WTC11 (cell line): ENCODE results near the gene TRMT11. TPM values are rescaled to one million over a fixed set of nuclear protein-coding genes. Genes with fewer than 3 reads are reported as not detected.

Source experiments
- ATAC-seq: fragments of 200-7000 bp; cut with Tn5 transposase; 2 replicates; pipeline ENCODE4 v1.10.0; 2021; ENCODE audit warnings: mild to moderate bottlenecking, moderate library complexity
- CTCF ChIA-PET: fragments of 300-600 bp; sonication (Branson Sonifier 250); formaldehyde crosslinking; loops from one replicate; lab custom pipeline; 2021; ENCODE audit warnings: antibody characterized with exemption; lab: Charles Lee
- POLR2A ChIA-PET: fragments of 350-600 bp; sonication (Branson Sonifier 250); formaldehyde crosslinking; loops from one replicate; lab custom pipeline; 2021; ENCODE audit warnings: antibody characterized with exemption; lab: Charles Lee
- DNase-seq: peaks from one replicate; pipeline ENCODE4 v3.0.0; 2021; ENCODE audit warnings: low spot score
- H3K27ac Mint-ChIP-seq: 2 replicates; pipeline ENCODE4 v1.8.0; 2021; ENCODE audit warnings: mixed read lengths
- H3K27me3 Mint-ChIP-seq: 2 replicates; pipeline ENCODE4 v1.8.0; 2021; ENCODE audit warnings: low read depth, mild to moderate bottlenecking, moderate library complexity, mixed read lengths
- H3K36me3 Mint-ChIP-seq: 2 replicates; pipeline ENCODE4 v1.8.0; 2021; ENCODE audit warnings: mixed read lengths
- H3K4me1 Mint-ChIP-seq: 2 replicates; pipeline ENCODE4 v1.8.0; 2022; ENCODE audit warnings: mixed read lengths
- H3K4me3 Mint-ChIP-seq: 2 replicates; pipeline ENCODE4 v1.8.0; 2021; ENCODE audit warnings: mild to moderate bottlenecking, moderate library complexity, mixed read lengths
- H3K9me3 Mint-ChIP-seq: 2 replicates; pipeline ENCODE4 v1.8.0; 2021; ENCODE audit warnings: mixed read lengths
- AFF4 ChIP-seq: sonication (generic); formaldehyde crosslinking; IDR thresholded peaks from 2 replicates; pipeline ENCODE4 v1.8.1; 2023; ENCODE audit warnings: mild to moderate bottlenecking, missing genetic modification reagents, borderline replicate concordance
- CREM ChIP-seq: sonication (generic); formaldehyde crosslinking; IDR thresholded peaks from 2 replicates; pipeline ENCODE4 v1.8.1; 2022; ENCODE audit warnings: mild to moderate bottlenecking, missing genetic modification reagents, moderate library complexity
- GABPB1 ChIP-seq: sonication (generic); formaldehyde crosslinking; IDR thresholded peaks from 2 replicates; pipeline ENCODE4 v1.8.1; 2023; ENCODE audit warnings: mild to moderate bottlenecking, missing genetic modification reagents
- MAX ChIP-seq: sonication (generic); formaldehyde crosslinking; IDR thresholded peaks from 2 replicates; pipeline ENCODE4 v1.8.0; 2022; ENCODE audit warnings: mild to moderate bottlenecking, missing genetic modification reagents
- PRDM15 ChIP-seq: sonication (generic); formaldehyde crosslinking; IDR thresholded peaks from 2 replicates; pipeline ENCODE4 v1.8.0; 2022; ENCODE audit warnings: missing genetic modification reagents
- RORB ChIP-seq: fragments of 250-450 bp; sonication (Bioruptor Pico); IDR thresholded peaks from 2 replicates; pipeline ENCODE4 v1.9.0; 2021; ENCODE audit warnings: mild to moderate bottlenecking
- TP53 ChIP-seq: sonication (generic); formaldehyde crosslinking; IDR thresholded peaks from 2 replicates; pipeline ENCODE4 v1.8.1; 2023; ENCODE audit warnings: mild to moderate bottlenecking, missing genetic modification reagents
- ZNF219 ChIP-seq: sonication (generic); formaldehyde crosslinking; IDR thresholded peaks from 2 replicates; pipeline ENCODE4 v1.8.0; 2023; ENCODE audit warnings: missing genetic modification reagents, mild to moderate bottlenecking, borderline replicate concordance
- ZNF425 ChIP-seq: fragments of 250-450 bp; sonication (Bioruptor Pico); conservative IDR thresholded peaks from 2 replicates; pipeline ENCODE4 v1.9.0; 2021; ENCODE audit warnings: mild to moderate bottlenecking
- ZNF532 ChIP-seq: fragments of 250-450 bp; sonication (Bioruptor Pico); IDR thresholded peaks from 2 replicates; pipeline ENCODE4 v1.9.0; 2021; ENCODE audit warnings: mild to moderate bottlenecking, borderline replicate concordance
- ZNF671 ChIP-seq: fragments of 250-450 bp; sonication (Bioruptor Pico); IDR thresholded peaks from 2 replicates; pipeline ENCODE4 v1.8.0; 2021; ENCODE audit warnings: mild to moderate bottlenecking
- total RNA-seq: library from RNA; stranded (reverse); gene quantifications from 3 replicates; pipeline ENCODE4 v1.2.3, GENCODE V29; 2021

The TRMT11 gene
- total RNA-seq, 1 experiment from 2014 or later: 32.3 TPM

GRCh38 chr6:125942672-125943527 is 43.4 kb upstream of the TRMT11 start:
- Mint-ChIP-seq H3K4me1 (no peaks in the 10 kb centered on the region), H3K27ac (no peak overlapping the region), H3K9me3 (no peaks in the 10 kb centered on the region), H3K27me3 (no peaks in the 10 kb centered on the region; the same call in 1 of the 2 replicates), H3K36me3 (no peaks in the 10 kb centered on the region), H3K4me3 (no peak overlapping the region)
- ChIA-PET POLR2A (interaction anchor here (0.7 kb wide), 1 partner anchor 43 kb away, joined by 3 read pairs; the partner anchor contains the start of gene TRMT11), CTCF (interaction anchor here (1.1 to 1.5 kb wide), 2 partner anchors 13 to 36 kb away, joined by 6 to 9 read pairs; partner anchors contain the start of gene HINT3)
- ATAC-seq (no peak; the same call in 1 of the 2 replicates), DNase-seq (no peak)
- TF ChIP-seq ZNF671 (CRISPR knock-in tag): no peak
- TF ChIP-seq TP53 (CRISPR knock-in tag): no peak
- no peak for TF ChIP-seq GABPB1 (CRISPR knock-in tag)
- no peak for TF ChIP-seq CREM (CRISPR knock-in tag)
- no peak for TF ChIP-seq MAX (CRISPR knock-in tag)
- no peak for TF ChIP-seq ZNF219 (CRISPR knock-in tag)
- no peak for TF ChIP-seq ZNF532 (CRISPR knock-in tag)
- no peak for TF ChIP-seq ZNF425 (CRISPR knock-in tag)
- TF ChIP-seq PRDM15: no peak
- TF ChIP-seq RORB (CRISPR knock-in tag): no peak
- no peak for TF ChIP-seq AFF4 (CRISPR knock-in tag)
